Activated CD8-positive, alpha-beta memory T cell treated with anti-CD3 and anti-CD28 coated beads, Interleukin-2, amount 50 U/mL, for 24 hours (primary cell): ENCODE results near the gene CDYL.
A peak's percentile ranks its signal among the peaks of the same experiment; 100 is the strongest.
"Not testable (repeated sequence)": the region's sequence is repeated elsewhere in the genome, so short reads cannot be mapped to it uniquely, and the experiment has no call there.

Source experiments
- DNase-seq: peaks from one replicate; pipeline ENCODE4 v3.0.0-alpha.2; 2020; ENCODE audit errors: extremely low read depth

The CDYL gene

DNA sequence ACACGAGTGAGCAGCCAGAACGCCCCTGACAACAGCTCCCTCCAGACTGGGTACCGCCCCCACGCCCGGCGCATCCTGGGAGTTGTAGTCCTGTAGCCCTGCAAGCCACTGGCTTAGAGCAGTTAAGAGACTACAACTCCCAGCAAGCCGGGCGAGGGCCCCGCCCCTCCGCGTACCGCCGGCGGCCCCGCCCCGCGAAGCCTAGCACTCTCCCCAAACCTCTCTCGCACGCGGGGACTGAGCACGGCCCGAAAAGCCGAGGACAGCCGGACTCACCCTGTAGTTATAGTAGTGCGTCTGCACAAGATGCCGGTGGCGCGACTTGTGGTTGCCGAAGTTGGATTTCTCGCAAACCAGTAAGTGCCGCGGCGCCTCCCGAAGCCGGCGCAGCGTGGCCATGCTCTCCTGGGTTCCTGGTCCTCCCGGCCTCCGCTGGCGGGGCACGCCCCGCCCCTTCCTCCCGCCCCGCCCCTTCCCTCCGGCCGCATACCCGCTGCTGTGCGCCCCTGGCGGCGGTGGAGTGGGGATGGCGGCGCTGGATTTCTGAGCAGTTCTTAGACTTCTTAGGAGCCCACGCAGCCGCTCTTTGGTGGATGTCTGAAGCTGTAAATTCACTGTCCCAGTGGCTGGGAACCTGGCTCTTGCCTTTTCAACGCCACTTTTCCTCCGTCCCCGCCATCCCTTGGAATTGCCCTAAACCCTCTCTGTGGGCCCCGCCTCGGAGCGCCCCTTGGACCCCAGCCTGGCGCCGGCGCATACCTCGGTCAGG lies 227.6 kb downstream of the CDYL start, which contains the start of gene RPP40:
TSS of gene RPP40 (minus strand) at position 434 of the 769 bp plus-strand sequence. CDS start at position 399, 35 bp downstream.
- peak; percentile 97 for DNase-seq

DNA sequence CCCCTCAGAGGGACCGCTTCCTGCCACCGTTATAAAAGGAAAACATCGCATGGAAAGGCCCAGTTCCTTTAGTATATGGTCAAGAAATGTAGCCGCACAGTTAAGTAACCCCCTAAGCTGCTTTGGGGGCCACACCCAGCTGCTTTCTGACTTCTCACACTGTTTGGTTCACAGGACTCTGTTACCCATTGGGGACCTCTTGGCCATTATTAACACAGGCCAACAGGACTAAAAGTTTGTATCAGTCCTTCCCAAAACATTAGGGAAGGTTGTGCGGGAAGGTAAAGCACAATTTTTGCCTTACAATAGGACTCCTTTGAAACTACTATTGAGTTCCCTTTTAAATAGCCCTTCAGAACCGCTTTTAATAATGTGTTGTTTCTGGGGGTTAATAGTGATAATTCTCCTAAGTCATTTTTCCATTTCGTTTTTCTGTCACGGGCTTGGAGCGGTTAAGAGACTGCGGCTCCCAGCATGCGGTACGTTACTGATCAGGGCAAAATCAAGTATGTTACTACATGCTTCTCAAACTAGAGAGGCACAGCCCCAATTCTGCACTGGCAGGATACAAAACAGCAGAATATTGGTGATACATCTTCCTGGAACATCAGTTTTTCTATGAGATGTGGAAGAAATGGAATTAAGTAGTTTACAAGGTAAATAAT lies 228.3 kb downstream of the CDYL start:
- DNase-seq, result no peak

- not testable (repeated sequence) for DNase-seq
Observed at GRCh38 chr6:5005038-5005433, 228.8 kb downstream of the CDYL start.
